Activated gamma-delta T cell treated with Interleukin-2 at 50 U/mL for 16 hours (primary cell): ENCODE data around the gene OLFML1.

ENCODE experiments used
- DNase-seq: peaks from one replicate; pipeline ENCODE4 v3.0.0-alpha.2; 2020

Gene OLFML1

GRCh38 chr11:7485186-7486097 is at the start of gene OLFML1:
Gene OLFML1, plus strand, starts transcription at chr11:7485506. Its CDS starts 370 bp downstream, at chr11:7485876.
- no peak for DNase-seq

- no peak for DNase-seq
These were observed 49.2 kb upstream of the OLFML1 start for GRCh38 chr11:7436146-7436545.

- no peak for DNase-seq
These were observed 48.6 kb upstream of the OLFML1 start for GRCh38 chr11:7436657-7437056.

- no peak for DNase-seq
These were observed 47.6 kb upstream of the OLFML1 start for GRCh38 chr11:7437696-7438095.

GRCh38 chr11:7439746-7440320 is 45.5 kb upstream of the OLFML1 start:
- DNase-seq: no peak

- peak; percentile 62 for DNase-seq
These were observed 42.6 kb upstream of the OLFML1 start for GRCh38 chr11:7442588-7443215.

GRCh38 chr11:7444091-7444981 is 41.0 kb upstream of the OLFML1 start:
- DNase-seq: no peak

GRCh38 chr11:7445564-7445963 is 39.7 kb upstream of the OLFML1 start:
- DNase-seq: no peak

- DNase-seq: no peak
These were observed 37.1 kb upstream of the OLFML1 start for GRCh38 chr11:7448201-7448600.

GRCh38 chr11:7449211-7449840 is 36.0 kb upstream of the OLFML1 start:
- DNase-seq: no peak

- no peak for DNase-seq
These were observed 35.5 kb upstream of the OLFML1 start for GRCh38 chr11:7449841-7450214.

- no peak for DNase-seq
These were observed 34.5 kb upstream of the OLFML1 start for GRCh38 chr11:7450836-7451235.

GRCh38 chr11:7451520-7451919 is 33.8 kb upstream of the OLFML1 start:
- no peak for DNase-seq

GRCh38 chr11:7451952-7452494 is 33.3 kb upstream of the OLFML1 start:
- DNase-seq: no peak

GRCh38 chr11:7454854-7455253 is 30.5 kb upstream of the OLFML1 start:
- DNase-seq: no peak

- no peak for DNase-seq
These were observed 28.1 kb upstream of the OLFML1 start for GRCh38 chr11:7457211-7457610.

GRCh38 chr11:7462706-7463105 is 22.6 kb upstream of the OLFML1 start:
- no peak for DNase-seq

GRCh38 chr11:7467652-7468051 is 17.7 kb upstream of the OLFML1 start:
- DNase-seq: no peak

GRCh38 chr11:7469351-7469865 is 15.9 kb upstream of the OLFML1 start:
- DNase-seq: no peak

- DNase-seq: no peak
These were observed 14.2 kb upstream of the OLFML1 start for GRCh38 chr11:7471071-7471470.

GRCh38 chr11:7473717-7474116 is 11.6 kb upstream of the OLFML1 start:
- DNase-seq: no peak

- no peak for DNase-seq
These were observed 5.2 kb upstream of the OLFML1 start for GRCh38 chr11:7480113-7480512.
